DMS 273 (cell line): ENCODE data around the gene NNT.
A peak's percentile ranks its signal among the peaks of the same experiment; 100 is the strongest.
"Not testable (repeated sequence)": the region's sequence is repeated elsewhere in the genome, so short reads cannot be mapped to it uniquely, and the experiment has no call there.

Experiments used
- DNase-seq: peaks from one replicate; lab custom pipeline; 2025; ENCODE audit not compliant: unreplicated experiment; lab: John Stamatoyannopoulos, UW

The NNT gene

DNA sequence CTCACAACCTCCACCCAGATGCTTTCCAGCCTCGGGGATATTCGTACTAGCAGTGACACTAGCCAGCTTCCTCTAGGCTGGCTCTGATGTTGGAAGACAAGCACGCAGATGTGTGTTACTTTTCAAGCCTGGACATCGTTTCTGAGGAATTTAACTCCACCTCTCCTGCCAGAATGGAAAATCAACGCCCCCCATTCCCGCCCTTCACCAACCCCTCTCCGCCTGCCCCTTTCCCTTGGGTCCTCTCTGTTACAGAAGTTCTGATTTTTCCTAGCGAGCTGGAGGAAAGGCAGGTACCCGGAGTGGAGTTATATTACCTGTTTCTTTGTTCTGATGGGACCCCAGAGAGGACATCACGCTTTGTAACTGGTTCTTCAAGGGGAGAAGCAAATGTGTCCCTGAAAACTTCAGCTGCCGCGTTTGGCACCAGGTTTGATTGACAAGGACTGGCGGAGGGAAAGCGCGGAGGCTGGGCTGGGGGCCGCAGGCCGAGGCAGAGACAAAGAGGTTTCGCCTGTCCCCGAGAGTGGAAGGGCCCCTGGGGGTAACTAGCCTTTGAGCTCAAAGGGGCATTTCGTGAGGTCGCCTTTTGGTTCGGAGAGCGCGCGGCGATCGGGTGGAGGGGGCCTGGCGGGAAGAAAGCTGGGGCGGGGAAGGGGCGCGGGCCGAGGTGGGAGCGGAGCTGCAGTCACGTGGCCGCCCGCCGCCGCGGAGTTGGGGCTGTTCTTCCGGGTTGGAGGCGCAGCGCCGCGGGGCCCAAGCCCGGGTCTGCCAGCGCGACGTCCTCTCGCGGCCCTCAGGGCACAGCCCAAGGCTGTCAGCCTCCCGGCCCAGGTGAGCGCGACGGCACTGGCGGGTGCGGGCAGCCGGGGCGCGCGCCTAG is at the start of gene NNT:
NNT (plus strand) TSS at position 720 of the 883 bp plus-strand sequence. CDS start 6,016 bp downstream, outside the sequence.
- DNase-seq, result peak; percentile 80

DNA sequence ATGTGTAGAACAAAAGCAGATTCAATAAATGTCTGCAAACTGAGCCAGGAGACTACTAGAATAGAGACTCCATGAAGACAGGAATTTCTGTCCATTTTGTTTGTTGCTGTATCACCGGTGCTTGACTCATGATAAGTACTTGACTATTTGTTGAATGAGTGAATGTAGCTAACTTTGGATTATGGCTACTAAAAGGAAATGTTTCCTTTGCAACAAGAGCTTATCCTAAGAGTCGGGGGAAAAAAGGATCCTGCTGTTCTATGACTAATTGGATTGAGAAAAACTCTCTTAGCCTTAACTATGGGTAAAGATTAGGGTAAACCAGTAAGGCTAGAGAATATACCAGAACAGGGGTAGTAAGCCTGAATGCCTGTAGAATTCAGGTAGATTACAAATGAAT is 49.6 kb upstream of the NNT start:
- no peak for DNase-seq

DNA sequence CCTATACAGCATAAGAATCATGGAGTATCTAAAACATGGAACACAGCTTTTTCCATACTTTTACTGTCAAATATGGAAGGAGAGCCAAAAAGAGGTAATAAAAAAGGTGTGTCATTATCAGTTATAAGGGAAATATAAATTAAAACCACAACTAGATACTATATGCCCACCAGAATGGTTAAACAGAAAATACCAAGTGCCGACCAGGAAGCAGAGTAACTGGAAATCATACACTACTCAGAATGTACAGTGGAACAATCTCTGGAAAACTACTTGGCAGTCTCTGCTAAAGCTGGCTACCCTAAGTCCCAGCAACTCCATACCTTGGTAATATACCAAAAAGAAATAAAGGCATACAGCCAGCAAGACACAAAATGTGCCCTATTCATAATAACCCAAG is 48.5 kb upstream of the NNT start:
- no peak for DNase-seq

DNA sequence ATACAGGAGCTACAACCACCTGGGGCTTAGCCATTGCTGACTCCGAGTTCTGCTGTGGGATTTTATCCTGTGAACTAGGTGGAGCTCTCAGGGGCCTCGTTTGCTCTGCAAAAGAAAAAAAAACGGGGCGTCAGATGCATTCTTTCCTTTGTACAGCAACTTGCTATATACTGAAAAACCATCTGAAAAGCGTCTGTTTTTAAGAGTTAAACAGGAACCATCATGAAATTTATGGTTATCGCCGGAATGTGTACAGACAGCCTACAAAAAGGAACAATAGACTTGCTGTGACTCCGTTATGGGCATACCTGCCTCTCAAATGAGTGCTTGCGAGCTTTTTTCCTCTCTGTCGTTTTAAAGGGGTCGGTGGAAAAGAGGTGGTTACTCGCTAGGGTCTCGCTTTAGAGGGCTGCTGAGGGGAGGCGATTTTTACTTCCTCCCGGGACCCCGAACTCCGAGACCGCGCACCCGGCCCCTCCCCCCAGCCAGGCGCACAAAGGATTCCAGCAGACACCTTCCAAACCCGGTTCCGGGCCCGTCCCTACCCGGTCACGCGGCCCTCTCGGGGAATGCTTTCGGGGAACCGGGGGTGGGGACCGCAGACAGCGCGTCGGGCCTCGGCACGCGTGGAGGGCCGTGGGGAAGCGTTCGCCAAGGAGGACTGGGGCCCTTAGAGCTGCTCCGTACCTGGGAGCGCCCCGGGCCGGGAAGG is 46.9 kb upstream of the NNT start:
- DNase-seq, result peak; percentile 66

DNA sequence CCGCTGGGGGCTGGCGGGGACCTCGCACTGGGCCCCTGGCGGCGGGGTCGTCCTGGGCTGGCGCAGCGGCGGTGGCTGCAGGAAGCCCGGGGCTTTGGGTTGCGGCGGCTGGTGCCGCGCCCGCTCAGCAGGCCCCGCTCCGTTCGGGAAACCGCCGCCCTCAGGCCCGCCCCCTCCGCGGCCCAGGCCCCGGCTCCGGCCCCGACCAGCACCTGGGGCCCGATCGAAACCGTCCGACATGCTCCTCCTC is 46.4 kb upstream of the NNT start:
- not testable (repeated sequence) for DNase-seq

DNA sequence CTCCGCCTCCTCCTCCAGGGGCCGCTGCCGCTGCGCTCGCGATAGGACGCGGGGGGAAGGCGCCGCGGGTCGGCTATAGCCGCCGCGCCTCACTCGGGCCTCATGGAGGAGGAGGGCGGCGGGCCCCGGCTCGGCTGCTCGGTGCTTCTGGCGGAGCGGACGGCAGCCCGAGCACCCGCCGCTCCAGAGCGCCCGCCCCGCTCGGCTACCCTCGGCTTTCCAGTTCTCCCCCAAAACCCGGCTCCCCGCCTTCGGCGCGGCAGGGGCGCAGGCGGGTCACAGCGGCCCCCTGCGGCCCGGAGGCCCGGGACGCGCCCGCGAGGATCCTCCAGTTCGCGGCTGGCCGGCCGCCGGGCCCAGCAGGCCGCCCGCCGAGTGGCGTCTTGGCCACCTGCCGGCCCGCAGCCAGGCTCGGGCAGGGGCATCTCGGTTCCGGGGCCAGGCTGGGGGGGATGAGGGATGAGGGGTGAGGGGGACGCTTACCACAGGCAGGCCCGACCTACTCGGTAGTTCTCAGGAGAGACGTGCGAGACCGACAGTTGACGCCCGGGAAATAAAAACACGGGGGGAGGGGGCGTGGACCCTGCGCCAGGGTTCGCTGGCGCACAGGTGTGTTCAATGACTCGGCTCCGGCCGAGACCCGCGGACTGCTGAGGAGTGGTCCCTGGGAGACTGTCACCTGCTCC is 46.0 kb upstream of the NNT start, which contains the start of gene PAIP1:
PAIP1 (minus strand) TSS at position 221 of the 686 bp plus-strand sequence. CDS start 231 bp downstream, outside the sequence.
- peak; percentile 95 for DNase-seq

DNA sequence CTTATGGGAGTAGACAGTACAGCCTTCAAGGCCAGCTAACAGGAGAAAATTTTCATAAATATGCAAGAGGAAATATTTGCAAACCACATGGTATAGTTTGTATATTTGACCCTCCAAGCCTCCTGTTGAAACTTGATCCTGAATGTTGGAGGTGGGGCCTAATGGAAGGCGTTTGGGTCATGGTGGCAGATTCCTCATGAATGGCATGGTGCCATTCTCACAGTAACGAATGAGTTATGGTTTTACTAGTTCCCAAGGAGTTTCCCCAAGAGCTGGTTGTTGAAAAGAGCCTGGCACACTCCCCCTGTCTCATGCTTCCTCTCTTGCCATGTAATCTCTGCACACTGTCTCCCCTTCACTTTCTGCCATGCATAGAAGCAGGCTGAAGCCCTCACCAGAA is 42.9 kb upstream of the NNT start:
- DNase-seq, result peak; percentile 65

DNA sequence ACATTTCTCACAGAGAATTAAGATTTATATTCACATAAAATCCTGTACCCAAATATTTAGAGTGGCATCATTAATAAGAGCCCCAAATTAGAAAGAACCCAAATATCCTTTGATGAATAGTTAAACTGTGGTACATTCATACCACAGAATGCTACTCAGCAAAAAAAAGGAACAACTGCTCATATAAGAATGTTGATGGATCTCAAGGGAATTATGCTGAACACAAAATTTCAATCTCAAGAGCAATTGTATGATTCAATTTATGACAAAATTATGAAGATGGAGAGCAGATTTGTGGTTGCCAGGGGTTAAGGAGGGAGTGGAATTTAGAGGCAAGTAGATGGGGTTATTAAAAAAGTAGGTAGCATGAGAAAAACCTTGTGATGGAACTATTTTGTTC is 41.6 kb upstream of the NNT start:
- DNase-seq, result no peak

DNA sequence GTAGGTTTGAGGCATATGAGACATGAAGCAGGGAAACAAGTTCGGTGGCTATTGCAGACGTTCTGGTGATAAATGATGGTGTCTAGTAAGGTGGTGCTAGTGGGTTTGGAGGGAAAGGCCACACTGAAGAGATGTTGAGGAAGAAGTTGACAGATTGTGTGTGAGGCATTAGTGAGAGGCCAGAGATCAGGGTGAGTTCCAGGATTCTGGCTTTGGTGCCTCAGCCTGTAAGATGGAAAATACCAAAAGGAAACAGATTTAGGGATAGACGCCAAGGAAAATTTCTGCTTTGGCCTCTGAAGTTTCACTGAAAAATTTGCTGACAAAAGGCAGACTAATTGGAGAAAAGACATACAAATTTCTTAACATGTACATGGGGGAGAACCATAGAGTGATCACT is 39.7 kb upstream of the NNT start:
- no peak for DNase-seq

DNA sequence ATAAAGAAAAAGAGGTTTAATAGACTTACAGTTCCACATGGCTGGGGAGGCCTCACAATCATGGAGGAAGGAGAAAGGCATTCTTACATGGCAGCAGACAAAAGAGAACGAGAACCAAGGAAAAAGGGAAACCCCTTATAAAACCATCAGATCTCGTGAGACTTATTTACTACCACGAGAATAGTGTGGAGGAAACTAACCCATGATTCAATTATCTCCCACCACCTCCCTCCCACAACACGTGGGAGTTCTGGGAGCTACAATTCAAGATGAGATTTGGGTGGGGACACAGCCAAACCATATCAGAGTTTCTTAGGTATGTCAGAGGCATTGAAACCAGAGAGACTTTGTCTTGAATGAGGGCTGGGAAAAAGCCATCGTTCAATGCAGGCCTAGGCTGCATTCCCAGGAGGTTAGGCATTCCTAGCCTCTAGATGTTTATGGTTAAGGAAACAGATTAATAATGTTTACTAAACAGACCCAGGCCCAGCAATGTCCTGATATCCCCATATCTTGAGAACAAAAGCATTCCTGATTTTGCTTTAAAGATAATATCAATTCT is 38.6 kb upstream of the NNT start:
- DNase-seq, result no peak

DNA sequence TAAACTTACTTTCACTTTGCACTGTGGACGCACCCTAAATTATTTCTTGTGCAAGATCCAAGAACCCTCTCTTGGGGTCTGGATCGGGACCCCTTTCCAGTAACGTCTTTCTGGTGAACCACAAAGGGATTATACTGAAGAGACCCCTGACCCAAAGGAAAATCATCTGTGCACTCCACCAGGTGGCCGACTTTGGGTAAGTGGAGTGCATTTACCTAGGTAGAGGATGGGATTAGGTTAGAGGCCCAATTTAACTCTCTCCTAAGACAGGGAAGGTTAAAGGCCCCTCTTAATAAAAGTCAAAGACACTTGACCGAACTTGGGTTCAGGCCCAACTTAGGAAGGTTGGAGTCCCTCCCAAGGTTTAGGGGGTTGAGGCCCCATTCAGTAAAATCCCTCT is 37.9 kb upstream of the NNT start:
- DNase-seq, result no peak

DNA sequence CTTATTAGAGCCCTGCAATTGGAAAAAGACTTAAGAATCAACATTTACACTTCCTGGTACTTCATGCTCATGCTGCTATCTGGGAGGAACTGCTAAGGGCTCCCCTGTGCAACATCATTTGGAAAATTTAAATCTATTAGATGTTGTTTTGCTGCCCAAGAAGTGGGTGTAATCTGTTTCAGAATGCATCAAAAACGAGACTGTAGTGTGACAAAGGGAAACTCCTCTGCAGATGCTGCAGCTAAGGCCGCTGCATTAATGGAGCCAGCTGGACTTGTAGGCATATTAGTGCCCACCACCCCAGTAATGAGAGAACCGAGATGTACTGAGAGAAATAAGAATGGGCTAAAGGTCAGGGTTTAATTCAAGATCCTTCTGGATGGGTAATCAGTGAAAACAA is 35.0 kb upstream of the NNT start:
- no peak for DNase-seq

DNA sequence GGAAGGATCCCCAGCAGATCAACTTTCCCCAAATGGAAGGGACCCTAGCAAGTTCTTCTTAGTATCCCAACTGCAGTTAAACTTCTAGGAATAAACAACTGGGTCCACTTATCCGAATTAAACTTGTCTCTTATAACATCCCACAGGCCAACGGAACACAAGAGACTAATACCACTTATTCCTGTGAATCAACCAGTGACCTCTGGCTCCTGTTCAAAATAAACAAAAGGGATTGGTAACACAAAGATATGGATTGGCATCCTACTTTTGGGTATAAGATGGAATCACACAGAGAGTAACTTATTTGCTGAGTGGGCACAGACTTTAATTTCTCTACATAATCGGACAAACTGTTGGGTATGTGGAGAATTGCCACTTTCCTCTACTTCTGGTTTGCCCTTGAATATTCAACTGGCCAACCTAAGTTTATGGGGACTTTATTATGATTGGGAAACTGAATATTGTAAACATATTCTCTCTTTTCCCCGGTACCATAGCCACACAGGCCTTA is 33.7 kb upstream of the NNT start:
- no peak for DNase-seq

DNA sequence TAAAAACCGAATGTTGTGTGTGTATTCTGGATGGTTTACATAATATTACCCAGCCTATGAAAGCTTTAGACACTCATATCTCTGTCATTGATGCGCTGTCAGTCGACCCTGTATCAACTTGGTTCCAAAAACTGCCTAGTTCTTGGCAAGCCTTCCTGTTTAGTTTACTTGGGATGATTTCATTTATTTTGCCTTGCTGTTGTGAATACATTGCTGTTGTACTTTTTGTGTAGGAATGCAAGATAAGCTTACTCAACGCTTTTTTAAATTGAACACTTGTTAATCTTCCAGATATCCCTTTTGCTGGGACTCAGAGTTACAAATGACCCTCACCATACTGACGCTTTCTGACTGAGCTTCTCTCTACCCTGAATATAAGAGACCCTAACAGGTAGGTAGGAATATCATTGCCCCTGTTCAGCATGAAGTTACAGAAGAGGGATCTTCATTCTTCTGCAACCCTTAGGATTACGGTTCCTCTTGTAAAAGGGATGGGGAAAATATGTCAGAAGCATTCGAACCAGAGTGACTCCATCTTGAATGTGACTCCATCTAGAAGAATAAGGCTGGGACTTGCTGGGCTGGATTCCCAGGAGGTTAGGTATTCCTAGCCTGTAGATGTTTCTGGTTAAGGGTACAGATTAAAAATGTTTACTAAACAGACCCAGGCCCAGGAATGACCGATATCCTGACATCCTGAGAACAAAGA is 32.4 kb upstream of the NNT start:
- DNase-seq, result no peak

DNA sequence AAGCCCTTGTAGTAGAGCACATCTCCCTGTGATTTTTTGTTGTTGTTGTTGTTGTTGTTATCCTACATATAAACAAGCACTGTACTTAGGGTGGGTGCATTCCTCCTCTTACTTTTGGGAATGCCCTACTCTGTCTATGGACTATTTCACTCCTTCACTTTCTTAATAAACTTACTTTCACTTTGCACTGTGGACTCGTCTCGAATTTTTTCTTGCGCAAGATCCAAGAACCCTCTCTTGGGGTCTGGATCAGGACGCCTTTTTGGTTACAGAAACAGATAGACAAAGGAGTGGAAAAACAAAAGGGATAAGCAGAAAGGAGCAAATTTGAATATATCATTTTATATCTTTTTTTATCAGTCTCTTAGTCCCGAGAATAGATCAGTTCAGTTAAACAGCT is 31.7 kb upstream of the NNT start:
- no peak for DNase-seq

DNA sequence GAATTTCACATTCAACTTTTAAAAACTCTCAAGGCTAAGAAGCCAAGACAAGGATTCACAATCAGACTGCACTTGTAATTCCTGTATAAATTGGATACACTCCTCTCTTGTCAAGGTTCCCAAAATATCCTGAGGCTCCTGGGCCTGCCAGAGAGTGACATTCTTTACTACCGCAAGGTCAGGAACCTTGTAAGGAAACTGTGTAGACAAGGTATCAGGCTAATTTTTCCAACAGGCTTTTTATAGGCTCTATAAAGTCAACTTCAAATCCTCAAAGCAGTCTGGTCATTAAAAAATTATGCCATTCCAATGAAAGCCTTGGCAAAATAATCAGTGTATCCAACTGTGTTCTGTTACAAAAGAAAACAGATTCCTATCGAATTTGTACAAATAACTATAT is 30.6 kb upstream of the NNT start:
- DNase-seq, result no peak

DNA sequence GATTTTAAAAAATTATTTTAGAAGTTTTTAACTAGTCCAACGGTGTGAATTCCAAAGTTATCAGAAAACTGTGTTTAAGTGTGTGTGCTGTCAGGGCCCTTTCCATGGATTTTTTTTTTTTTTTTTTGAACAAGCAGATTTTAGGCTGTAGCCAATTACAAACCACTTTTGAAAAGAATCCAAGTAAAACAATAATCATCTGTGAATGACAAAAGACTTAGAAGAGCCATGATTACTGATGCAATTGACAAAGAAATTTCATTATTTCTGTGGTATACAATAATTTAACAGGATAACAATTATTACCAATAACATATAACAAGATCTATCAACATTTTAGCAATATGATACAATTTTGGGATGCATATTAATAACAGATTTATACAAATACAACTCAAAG is 29.9 kb upstream of the NNT start:
- no peak for DNase-seq

DNA sequence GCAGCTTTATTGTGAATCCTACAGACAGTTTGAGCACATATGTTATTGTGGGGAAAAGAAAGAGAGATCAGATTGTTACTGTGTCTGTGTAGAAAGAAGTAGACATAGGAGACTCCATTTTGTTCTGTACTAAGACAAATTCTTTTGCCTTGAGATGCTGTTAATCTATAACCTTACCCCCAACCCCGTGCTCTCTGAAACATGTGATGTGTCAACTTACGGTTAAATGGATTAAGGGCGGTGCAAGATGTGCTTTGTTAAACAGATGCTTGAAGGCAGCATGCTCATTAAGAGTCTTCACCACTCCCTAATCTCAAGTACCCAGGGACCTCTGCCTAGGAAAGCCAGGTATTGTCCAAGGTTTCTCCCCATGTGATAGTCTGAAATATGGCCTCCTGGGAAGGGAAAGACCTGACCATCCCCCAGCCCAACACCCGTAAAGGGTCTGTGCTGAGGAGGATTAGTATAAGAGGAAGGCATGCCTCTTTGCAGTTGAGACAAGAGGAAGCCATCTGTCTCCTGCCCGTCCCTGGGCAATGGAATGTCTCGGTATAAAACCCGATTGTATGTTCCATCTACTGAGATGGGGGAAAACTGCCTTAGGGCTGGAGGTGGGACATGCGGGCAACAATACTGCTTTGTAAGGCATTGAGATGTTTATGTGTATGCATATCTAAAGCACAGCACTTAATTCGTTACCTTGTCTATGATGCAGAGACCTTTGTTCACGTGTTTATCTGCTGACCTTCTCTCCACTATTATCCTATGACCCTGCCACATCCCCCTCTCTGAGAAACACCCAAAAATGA is 22.4 kb upstream of the NNT start:
- DNase-seq, result not testable (repeated sequence)

DNA sequence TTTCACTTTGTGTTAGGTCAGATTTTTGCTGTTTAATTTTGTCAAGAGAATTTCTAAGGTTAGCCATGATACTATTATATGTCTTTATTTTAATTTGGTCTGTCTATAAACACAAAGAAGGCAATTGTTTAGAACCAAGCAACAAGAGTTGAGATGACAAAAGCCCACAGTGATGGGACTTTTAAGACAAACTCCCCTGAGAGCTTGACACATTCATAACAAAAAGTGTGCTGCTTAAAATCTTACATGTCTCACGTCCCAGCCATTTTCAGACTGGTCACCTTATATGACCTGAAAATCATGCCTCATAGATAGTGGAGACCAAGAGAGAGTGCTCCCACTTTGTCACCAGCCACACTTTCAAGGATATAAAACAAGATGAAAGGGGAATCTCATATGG is 21.6 kb upstream of the NNT start:
- DNase-seq, result no peak
